ENCODE results near the gene IQGAP2.

Gene IQGAP2

GRCh38 chr5:76388791-76389512, 14.1 kb upstream of the IQGAP2 start:
- DNase-seq (ENCODE audit: low read depth in 1 of 2, low spot score in 1 of 2), result no peak
- no peak for TF ChIP-seq JUND (IDR thresholded peaks at IDR 0.05; ENCODE audit: low read depth)
- in situ Hi-C loops (cut with HindIII; ENCODE audit: low pct_unique_long_range_greater_than_20kb, low sequenced_read_pairs), result no loop called here

DNA sequence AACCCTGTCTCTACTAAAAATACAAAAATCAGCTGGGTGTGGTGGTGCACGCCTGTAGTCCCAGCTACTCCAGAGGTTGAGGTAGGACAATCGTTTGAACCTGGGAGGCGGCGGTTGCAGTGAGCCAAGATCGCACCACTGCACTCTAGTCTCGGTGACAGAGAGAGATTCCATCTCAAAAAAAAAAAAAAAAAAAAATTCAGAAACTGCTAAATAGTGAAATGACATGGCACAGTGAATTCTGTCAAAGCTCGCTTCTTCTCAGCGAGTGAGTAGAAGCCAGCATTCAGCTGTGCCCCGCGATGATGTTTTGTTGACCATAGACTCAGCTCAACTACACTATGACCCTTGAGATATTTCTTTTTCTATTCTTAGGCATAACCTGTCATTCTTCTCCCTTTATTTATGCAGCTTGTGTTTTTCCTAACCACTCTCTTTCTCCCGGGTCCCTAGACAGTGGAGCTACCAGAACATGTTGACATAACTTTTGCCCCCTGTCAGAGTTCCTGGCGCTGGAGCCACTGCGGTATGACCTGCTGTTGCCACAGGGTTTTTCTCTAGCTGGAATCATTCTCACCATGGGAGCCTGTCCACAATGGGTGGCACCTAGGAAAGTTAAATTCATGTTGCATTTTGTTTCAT, 13.5 kb upstream of the IQGAP2 start:
- in situ Hi-C loops (cut with HindIII; ENCODE audit: low pct_unique_long_range_greater_than_20kb, low sequenced_read_pairs), result no loop called here

DNA sequence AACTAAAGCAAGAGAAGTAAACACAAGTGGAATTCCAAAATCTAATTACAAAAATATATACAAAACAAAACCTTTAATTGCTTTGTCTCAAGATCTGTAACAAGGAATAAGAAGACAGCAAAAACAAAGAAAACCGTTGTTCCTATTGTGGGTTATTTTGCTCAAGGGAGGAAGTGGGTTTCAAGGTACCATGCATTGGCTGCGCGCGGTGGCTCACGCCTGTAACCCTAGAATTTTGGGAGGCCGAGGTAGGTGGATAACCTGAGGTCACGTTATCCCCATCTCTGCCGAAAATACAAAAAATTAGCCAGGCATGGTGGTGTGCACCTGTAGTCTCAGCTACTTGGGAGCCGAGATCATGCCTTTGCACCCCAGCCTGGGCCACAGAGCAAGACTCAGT, 12.1 kb upstream of the IQGAP2 start:
- no peak for DNase-seq (ENCODE audit: low read depth in 1 of 2, low spot score in 1 of 2)
- no peak for TF ChIP-seq JUND (IDR thresholded peaks at IDR 0.05; ENCODE audit: low read depth)
- in situ Hi-C loops (cut with HindIII; ENCODE audit: low pct_unique_long_range_greater_than_20kb, low sequenced_read_pairs), result no loop called here

More for the DNA sequence above, 13.5 kb upstream of the IQGAP2 start:
- DNase-seq (ENCODE audit: low read depth in 1 of 2, low spot score in 1 of 2), result no peak
- TF ChIP-seq JUND (IDR thresholded peaks at IDR 0.05; ENCODE audit: low read depth), result no peak

- no peak for DNase-seq (ENCODE audit: low read depth in 1 of 2, low spot score in 1 of 2)
- in situ Hi-C loops (cut with HindIII; ENCODE audit: low pct_unique_long_range_greater_than_20kb, low sequenced_read_pairs), result no loop called here
- TF ChIP-seq JUND (IDR thresholded peaks at IDR 0.05; ENCODE audit: low read depth), result no peak
These were observed 9.9 kb upstream of the IQGAP2 start for GRCh38 chr5:76393035-76393680.

DNA sequence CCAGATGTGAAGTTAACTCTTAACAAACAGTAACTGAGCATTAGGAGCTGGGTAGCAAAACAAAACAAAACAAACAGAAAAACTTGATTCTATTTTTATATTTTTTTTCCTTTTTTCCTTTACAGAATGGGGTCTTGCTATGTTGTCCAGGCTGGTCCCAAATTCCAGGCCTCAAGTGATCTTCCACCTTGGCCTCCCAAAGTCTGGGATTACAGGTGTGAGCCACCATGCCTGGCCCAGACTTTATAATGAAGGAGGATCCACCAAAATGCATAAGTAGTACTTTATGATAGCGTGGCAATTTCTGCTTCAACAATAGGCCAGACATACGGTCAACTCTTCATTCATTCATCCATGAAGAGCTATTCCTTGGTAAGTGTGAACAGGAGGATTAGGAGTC, 5.9 kb upstream of the IQGAP2 start:
- no peak for TF ChIP-seq JUND (IDR thresholded peaks at IDR 0.05; ENCODE audit: low read depth)
- DNase-seq (ENCODE audit: low read depth in 1 of 2, low spot score in 1 of 2), result no peak
- in situ Hi-C loops (cut with HindIII; ENCODE audit: low pct_unique_long_range_greater_than_20kb, low sequenced_read_pairs), result no loop called here

GRCh38 chr5:76399268-76399667, 3.8 kb upstream of the IQGAP2 start:
- no peak for DNase-seq (ENCODE audit: low read depth in 1 of 2, low spot score in 1 of 2)
- no peak for TF ChIP-seq JUND (IDR thresholded peaks at IDR 0.05; ENCODE audit: low read depth)
- in situ Hi-C loops (cut with HindIII; ENCODE audit: low pct_unique_long_range_greater_than_20kb, low sequenced_read_pairs), result no loop called here

GRCh38 chr5:76400466-76400865, 2.6 kb upstream of the IQGAP2 start:
- in situ Hi-C loops (cut with HindIII; ENCODE audit: low pct_unique_long_range_greater_than_20kb, low sequenced_read_pairs), result no loop called here
- no peak for TF ChIP-seq JUND (IDR thresholded peaks at IDR 0.05; ENCODE audit: low read depth)
- no peak for DNase-seq (ENCODE audit: low read depth in 1 of 2, low spot score in 1 of 2)

GRCh38 chr5:76401801-76402250, 1.3 kb upstream of the IQGAP2 start:
- no peak for DNase-seq (ENCODE audit: low read depth in 1 of 2, low spot score in 1 of 2)
- TF ChIP-seq JUND (IDR thresholded peaks at IDR 0.05; ENCODE audit: low read depth), result no peak
- in situ Hi-C loops (cut with HindIII; ENCODE audit: low pct_unique_long_range_greater_than_20kb, low sequenced_read_pairs), result no loop called here

DNA sequence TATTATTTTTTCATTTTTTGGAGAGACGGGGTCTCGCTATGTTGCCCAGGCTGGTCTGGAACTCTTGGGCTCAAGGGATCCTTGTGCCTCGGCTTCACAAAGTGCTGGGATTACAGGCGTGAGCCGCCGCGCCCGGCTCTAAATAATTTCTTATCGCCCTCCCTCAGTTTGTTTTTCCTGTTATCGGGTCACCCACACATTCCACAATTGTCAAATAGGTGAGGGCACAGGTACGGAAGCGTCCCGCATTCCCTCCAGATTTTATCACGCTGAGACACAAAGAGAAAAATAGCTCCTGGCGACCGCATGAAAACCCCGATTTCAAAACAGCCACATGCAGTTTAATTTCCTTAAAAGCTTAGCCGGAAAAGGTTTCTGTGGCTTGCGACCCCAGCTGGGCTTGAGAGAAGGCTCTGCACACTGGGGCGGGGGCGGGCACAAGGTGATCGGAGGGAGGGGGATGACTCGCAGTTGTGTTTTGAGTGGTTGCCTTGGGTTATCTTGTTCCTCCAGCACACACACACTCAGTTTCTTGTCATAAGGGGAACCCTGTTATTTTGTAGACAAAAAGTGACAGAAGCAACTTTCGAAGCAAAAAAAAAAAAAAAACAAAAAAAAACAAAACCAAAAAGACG, 717 bp upstream of the IQGAP2 start:
- DNase-seq (ENCODE audit: low read depth in 1 of 2, low spot score in 1 of 2), result no peak
- in situ Hi-C loops (cut with HindIII; ENCODE audit: low pct_unique_long_range_greater_than_20kb, low sequenced_read_pairs), result no loop called here
- TF ChIP-seq JUND (IDR thresholded peaks at IDR 0.05; ENCODE audit: low read depth), result no peak

DNA sequence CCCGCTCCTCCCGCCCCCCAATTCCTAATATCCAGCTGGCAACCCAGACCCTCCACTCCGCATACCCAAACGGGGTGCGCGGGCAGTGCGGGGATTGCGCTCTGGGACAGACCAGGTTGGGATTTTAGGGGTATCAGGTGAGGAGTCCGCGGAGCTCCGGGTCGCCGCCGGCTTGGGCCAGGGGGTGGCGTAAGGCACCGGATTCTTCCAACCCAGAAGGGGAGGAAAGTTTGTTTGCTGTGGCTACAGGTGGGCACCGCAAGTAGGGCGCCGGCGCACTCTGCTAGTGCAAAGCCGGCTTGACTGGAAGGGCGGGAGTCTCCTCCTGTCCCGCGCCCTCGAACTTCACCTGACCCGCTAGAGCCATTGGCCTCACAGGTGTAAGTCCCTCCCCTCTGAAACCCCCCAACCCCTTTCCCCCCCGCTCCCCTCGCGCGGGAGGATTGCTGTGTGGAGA, 709 bp downstream of the IQGAP2 start:
- in situ Hi-C loops (cut with HindIII; ENCODE audit: low pct_unique_long_range_greater_than_20kb, low sequenced_read_pairs), result no loop called here
- TF ChIP-seq JUND (IDR thresholded peaks at IDR 0.05; ENCODE audit: low read depth), result no peak
- peak in 1 of 2 experiments; percentile 37 for DNase-seq (ENCODE audit: low read depth in 1 of 2, low spot score in 1 of 2)

GRCh38 chr5:76404223-76405211, 1.4 kb downstream of the IQGAP2 start:
- no peak for TF ChIP-seq JUND (IDR thresholded peaks at IDR 0.05; ENCODE audit: low read depth)
- in situ Hi-C loops (cut with HindIII; ENCODE audit: low pct_unique_long_range_greater_than_20kb, low sequenced_read_pairs), result no loop called here
- no peak for DNase-seq (ENCODE audit: low read depth in 1 of 2, low spot score in 1 of 2)

DNA sequence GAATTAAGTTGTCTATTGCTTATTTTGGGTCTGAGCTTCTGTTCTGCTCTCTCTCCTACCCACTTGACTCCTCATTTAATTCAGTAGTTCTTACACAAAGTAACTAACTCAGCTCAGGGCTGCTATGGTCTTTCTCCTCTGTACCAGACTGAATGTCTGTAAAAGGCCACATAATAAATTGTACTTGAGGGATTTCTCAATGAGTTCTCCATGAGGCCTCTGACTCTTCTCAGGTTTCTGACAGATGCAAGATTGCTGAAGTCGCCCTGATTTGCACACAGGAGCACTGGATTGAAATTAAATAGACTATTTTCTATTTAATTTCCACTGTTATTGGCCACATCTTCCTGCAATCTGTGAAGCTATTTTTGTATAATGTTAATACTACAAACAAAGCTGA, 2.9 kb downstream of the IQGAP2 start:
- in situ Hi-C loops (cut with HindIII; ENCODE audit: low pct_unique_long_range_greater_than_20kb, low sequenced_read_pairs), result no loop called here
- DNase-seq (ENCODE audit: low read depth in 1 of 2, low spot score in 1 of 2), result no peak

More for the DNA sequence above, 2.9 kb downstream of the IQGAP2 start:
- no peak for TF ChIP-seq JUND (IDR thresholded peaks at IDR 0.05; ENCODE audit: low read depth)
